KMS-11 (cell line): ENCODE results near the gene GLB1L3.

Experiments
- H2AFZ ChIP-seq: fragments of 200-600 bp; sonication (generic); 2 replicates; pipeline ENCODE4 v1.6.1; 2016; ENCODE audit warnings: antibody characterized with exemption, mixed run types, low read depth
- H3K27ac ChIP-seq: fragments of 200-600 bp; sonication (generic); 2 replicates; pipeline ENCODE4 v1.6.1; 2016; ENCODE audit warnings: mild to moderate bottlenecking, mixed run types
- H3K27me3 ChIP-seq: fragments of 200-600 bp; sonication (generic); 2 replicates; pipeline ENCODE4 v1.6.1; 2017; ENCODE audit warnings: mild to moderate bottlenecking, low read depth, mixed run types, moderate library complexity; ENCODE audit not compliant: insufficient read depth
- H3K36me3 ChIP-seq: fragments of 200-600 bp; sonication (generic); 2 replicates; pipeline ENCODE4 v1.6.1; 2017; ENCODE audit warnings: mild to moderate bottlenecking, mixed run types; ENCODE audit not compliant: insufficient read depth
- H3K4me1 ChIP-seq: fragments of 200-600 bp; sonication (generic); 2 replicates; pipeline ENCODE4 v1.6.1; 2016; ENCODE audit warnings: mild to moderate bottlenecking, low read depth, mixed run types; ENCODE audit not compliant: poor library complexity, severe bottlenecking
- H3K4me2 ChIP-seq: fragments of 200-600 bp; sonication (generic); 2 replicates; pipeline ENCODE4 v1.7.0; 2016; ENCODE audit warnings: mild to moderate bottlenecking, mixed run types
- H3K4me3 ChIP-seq: fragments of 200-600 bp; sonication (generic); IDR thresholded peaks from 2 replicates; pipeline ENCODE4 v1.6.1; 2017; ENCODE audit warnings: low read depth, low read length, mixed read lengths; ENCODE audit not compliant: insufficient read depth
- H3K79me2 ChIP-seq: fragments of 200-600 bp; sonication (generic); 2 replicates; pipeline ENCODE4 v1.6.1; 2016; ENCODE audit warnings: low read depth, mixed run types; ENCODE audit not compliant: insufficient read depth
- H3K9ac ChIP-seq: fragments of 200-600 bp; sonication (generic); 2 replicates; pipeline ENCODE4 v1.6.1; 2016; ENCODE audit warnings: mild to moderate bottlenecking, mixed run types
- H4K20me1 ChIP-seq: fragments of 200-600 bp; sonication (generic); 2 replicates; pipeline ENCODE4 v1.6.1; 2016; ENCODE audit warnings: mild to moderate bottlenecking, mixed run types; ENCODE audit not compliant: insufficient read depth
- TF ChIP-seq, protein P1 (sequence below): fragments of 200-600 bp; sonication (generic); conservative IDR thresholded peaks from 2 replicates; pipeline ENCODE4 v1.6.1; 2017; ENCODE audit warnings: low read depth, mild to moderate bottlenecking, antibody characterized with exemption, low read length, moderate library complexity, mixed read lengths

GLB1L3 gene

DNA sequence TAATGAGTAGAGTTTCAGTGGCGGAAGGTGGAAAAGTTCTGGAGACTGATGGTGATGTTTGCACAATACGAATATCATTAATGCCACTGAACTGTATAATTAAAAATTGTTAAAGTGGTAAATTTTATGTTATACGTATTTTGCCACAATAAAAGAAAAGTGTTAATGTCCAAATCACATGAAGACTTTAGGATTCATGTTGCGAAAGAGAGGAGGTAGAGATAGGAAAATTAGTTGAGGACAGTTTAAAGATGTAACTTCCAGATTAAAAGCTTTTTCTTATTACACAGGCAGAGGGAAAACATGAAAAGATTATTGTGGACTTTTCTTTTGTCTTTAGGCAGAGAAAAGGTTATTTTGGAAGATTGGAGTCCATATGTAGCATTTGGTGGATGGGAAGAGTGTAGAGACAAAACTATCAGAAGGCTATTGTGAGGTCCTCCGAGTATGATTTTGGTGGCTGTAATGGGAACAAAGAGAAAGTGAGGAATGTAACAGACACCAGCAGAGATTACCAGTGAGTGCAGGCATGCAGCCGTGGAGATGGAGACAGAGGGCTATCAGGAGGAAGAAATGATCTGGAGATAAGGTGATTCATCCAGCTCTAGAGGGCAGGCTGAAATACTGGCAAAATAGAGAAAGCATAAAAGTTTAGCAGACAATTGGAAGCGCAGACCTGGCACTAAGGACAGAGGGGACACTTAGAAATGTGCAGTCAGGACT, 39.2 kb upstream of the GLB1L3 start:
- H3K27me3 ChIP-seq: no peaks in the 10 kb centered on the region
- H3K36me3 ChIP-seq: no peaks in the 10 kb centered on the region
- H3K27ac ChIP-seq: no peak overlapping the region
- no peaks in the 10 kb centered on the region for H3K4me1 ChIP-seq
- H3K79me2 ChIP-seq: no peaks in the 10 kb centered on the region
- no peak overlapping the region for H3K9ac ChIP-seq
- H4K20me1 ChIP-seq: no peaks in the 10 kb centered on the region
- H2AFZ ChIP-seq: no peak overlapping the region
- no peak overlapping the region for H3K4me3 ChIP-seq
- no peak overlapping the region for H3K4me2 ChIP-seq
- TF ChIP-seq, protein P1, sequence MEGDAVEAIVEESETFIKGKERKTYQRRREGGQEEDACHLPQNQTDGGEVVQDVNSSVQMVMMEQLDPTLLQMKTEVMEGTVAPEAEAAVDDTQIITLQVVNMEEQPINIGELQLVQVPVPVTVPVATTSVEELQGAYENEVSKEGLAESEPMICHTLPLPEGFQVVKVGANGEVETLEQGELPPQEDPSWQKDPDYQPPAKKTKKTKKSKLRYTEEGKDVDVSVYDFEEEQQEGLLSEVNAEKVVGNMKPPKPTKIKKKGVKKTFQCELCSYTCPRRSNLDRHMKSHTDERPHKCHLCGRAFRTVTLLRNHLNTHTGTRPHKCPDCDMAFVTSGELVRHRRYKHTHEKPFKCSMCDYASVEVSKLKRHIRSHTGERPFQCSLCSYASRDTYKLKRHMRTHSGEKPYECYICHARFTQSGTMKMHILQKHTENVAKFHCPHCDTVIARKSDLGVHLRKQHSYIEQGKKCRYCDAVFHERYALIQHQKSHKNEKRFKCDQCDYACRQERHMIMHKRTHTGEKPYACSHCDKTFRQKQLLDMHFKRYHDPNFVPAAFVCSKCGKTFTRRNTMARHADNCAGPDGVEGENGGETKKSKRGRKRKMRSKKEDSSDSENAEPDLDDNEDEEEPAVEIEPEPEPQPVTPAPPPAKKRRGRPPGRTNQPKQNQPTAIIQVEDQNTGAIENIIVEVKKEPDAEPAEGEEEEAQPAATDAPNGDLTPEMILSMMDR: no peak

DNA sequence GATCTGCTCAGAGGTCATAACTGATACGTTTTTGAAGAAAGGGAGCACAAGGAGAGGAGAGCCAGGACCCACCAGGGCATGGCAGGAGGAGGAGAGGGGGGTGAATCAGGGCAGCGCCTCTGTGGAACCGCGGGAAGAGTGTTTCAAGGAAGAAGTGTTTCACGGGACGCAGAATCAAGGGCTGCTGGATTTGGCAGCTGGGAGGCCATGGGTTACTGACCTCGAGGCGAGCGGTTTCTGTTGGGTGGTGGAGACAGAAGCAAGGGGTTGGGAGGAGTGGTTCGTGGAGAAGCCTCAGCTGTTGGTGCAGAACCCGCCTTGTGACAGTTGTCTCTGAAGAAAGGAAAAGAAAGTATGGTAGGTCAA, 38.6 kb upstream of the GLB1L3 start:
- Histone ChIP-seq H3K36me3 (no peaks in the 10 kb centered on the region), H3K27ac (no peak overlapping the region), H2AFZ (no peak overlapping the region), H3K79me2 (no peaks in the 10 kb centered on the region), H4K20me1 (no peaks in the 10 kb centered on the region), H3K4me1 (no peaks in the 10 kb centered on the region), H3K4me2 (no peak overlapping the region), H3K9ac (no peak overlapping the region), H3K27me3 (no peaks in the 10 kb centered on the region), H3K4me3 (no peak overlapping the region)
- TF ChIP-seq, protein P1: no peak

DNA sequence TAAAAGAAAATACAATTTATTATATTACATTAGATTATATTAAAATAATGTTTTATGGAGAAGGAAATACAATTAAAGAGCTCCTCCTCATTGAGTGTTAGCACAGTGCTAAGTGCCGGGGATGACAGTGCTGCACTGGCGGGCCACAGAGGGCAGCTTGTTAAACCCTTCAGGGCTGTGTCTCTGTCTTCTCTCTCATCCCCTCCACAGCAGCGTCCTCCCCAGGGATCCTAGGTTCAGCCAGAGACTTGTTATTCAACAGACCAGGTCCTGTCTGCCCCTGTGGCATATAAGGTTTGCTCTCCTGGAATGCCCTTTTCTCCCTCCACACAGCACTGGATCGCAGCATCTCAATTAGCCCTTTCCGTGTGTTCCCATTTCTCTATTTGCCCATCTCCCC, 37.2 kb upstream of the GLB1L3 start:
- H3K4me3 ChIP-seq: no peak overlapping the region
- no peaks in the 10 kb centered on the region for H4K20me1 ChIP-seq
- no peaks in the 10 kb centered on the region for H3K4me1 ChIP-seq
- no peaks in the 10 kb centered on the region for H3K36me3 ChIP-seq
- no peak overlapping the region for H3K9ac ChIP-seq
- TF ChIP-seq, protein P1: no peak
- no peak overlapping the region for H3K4me2 ChIP-seq
- H3K27me3 ChIP-seq: no peaks in the 10 kb centered on the region
- no peaks in the 10 kb centered on the region for H3K79me2 ChIP-seq
- H2AFZ ChIP-seq: no peak overlapping the region
- H3K27ac ChIP-seq: no peak overlapping the region

DNA sequence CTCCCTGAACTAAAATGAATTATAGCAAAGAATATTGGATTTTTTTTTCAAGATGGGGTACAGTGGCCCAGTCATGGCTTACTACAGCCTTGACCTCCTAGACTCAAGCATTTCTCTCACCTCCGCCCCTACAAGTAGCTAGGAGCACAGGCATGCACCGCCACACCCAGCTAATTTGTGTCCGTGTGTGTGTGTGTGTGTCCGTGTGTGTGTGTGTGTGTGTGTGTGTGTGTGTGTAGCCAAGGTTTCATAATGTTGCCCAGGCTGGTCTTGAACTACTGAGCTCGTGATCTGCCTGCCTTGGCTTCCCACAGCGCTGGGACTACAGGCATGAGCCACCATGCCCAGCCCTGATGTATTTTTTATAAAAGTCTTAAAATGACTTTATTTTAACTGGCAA, 35.6 kb upstream of the GLB1L3 start:
- Histone ChIP-seq H3K27ac (no peak overlapping the region), H3K4me2 (no peak overlapping the region), H2AFZ (no peak overlapping the region), H3K79me2 (no peaks in the 10 kb centered on the region), H3K27me3 (no peaks in the 10 kb centered on the region), H4K20me1 (no peaks in the 10 kb centered on the region), H3K36me3 (no peaks in the 10 kb centered on the region), H3K9ac (no peak overlapping the region), H3K4me1 (no peaks in the 10 kb centered on the region), H3K4me3 (no peak overlapping the region)
- TF ChIP-seq, protein P1: no peak
